HFFc6 (cell line): ENCODE measurements around the gene TSPYL1. TPM values are rescaled to one million over a fixed set of nuclear protein-coding genes. Genes with fewer than 3 reads are reported as not detected.

Experiments
- DNase-seq: peaks from one replicate; pipeline ENCODE4 v3.0.0-alpha.2; 2018
- H3K27ac Mint-ChIP-seq: 2 replicates; pipeline ENCODE4 v1.8.0; 2020; ENCODE audit warnings: mild to moderate bottlenecking, mixed read lengths
- H3K27me3 Mint-ChIP-seq: 2 replicates; pipeline ENCODE4 v1.8.0; 2021; ENCODE audit warnings: mild to moderate bottlenecking, moderate library complexity, mixed read lengths; ENCODE audit not compliant: insufficient read depth
- H3K36me3 Mint-ChIP-seq: 2 replicates; pipeline ENCODE4 v1.8.0; 2021; ENCODE audit warnings: low read depth, mixed read lengths
- H3K4me1 Mint-ChIP-seq: 2 replicates; pipeline ENCODE4 v1.8.0; 2020; ENCODE audit warnings: low read depth, mixed read lengths
- H3K4me3 Mint-ChIP-seq: 2 replicates; pipeline ENCODE4 v1.8.0; 2020; ENCODE audit warnings: mild to moderate bottlenecking, moderate library complexity, mixed read lengths
- H3K9me3 Mint-ChIP-seq: 2 replicates; pipeline ENCODE4 v1.8.0; 2020; ENCODE audit warnings: mild to moderate bottlenecking, mixed read lengths
- total RNA-seq, 6 experiments: library from RNA; stranded (reverse); fragmentation: NEBNext Ultra II Directional; extraction: Animal tissue kit (Norgen Biotek cat#: 25700); gene quantifications; 2 replicates in 1 of 6; 3 replicates in 5 of 6; pipeline ENCODE4 v1.2.3, GENCODE V29; 2021
- TF ChIP-seq, protein P1 (sequence below): fragments of 200-600 bp; sonication (generic); IDR thresholded peaks from 2 replicates; pipeline ENCODE4 v1.5.0; 2021; ENCODE audit warnings: antibody characterized with exemption, mild to moderate bottlenecking

The TSPYL1 gene
- total RNA-seq, 6 experiments from 2014 or later = 106 to 132 (median 114) TPM

DNA sequence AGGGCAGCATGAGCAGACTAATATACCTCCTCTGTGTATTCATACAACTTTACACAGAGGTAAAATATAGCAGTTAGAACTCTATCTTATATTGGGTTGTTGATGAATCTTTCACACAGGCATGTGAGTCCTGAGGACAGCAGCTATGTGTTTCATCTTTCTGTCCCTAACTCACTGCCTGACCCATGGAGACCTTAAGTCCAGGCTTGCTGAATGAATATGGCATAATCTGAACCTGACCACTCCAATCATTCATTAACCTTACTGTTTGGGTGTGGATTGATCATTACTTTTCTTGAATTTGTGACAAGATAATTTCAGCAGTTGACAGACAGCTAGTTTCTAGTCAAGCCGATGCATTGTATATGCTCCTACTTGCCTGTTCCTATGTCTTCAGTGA, 27.3 kb upstream of the TSPYL1 start:
- H3K4me3 Mint-ChIP-seq = no peak overlapping the region
- TF ChIP-seq, protein P1, sequence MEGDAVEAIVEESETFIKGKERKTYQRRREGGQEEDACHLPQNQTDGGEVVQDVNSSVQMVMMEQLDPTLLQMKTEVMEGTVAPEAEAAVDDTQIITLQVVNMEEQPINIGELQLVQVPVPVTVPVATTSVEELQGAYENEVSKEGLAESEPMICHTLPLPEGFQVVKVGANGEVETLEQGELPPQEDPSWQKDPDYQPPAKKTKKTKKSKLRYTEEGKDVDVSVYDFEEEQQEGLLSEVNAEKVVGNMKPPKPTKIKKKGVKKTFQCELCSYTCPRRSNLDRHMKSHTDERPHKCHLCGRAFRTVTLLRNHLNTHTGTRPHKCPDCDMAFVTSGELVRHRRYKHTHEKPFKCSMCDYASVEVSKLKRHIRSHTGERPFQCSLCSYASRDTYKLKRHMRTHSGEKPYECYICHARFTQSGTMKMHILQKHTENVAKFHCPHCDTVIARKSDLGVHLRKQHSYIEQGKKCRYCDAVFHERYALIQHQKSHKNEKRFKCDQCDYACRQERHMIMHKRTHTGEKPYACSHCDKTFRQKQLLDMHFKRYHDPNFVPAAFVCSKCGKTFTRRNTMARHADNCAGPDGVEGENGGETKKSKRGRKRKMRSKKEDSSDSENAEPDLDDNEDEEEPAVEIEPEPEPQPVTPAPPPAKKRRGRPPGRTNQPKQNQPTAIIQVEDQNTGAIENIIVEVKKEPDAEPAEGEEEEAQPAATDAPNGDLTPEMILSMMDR = no peak
- H3K27me3 Mint-ChIP-seq = no peaks in the 10 kb centered on the region
- H3K4me1 Mint-ChIP-seq = no peaks in the 10 kb centered on the region
- no peak for DNase-seq
- H3K9me3 Mint-ChIP-seq = no peaks in the 10 kb centered on the region
- no peak overlapping the region for H3K27ac Mint-ChIP-seq
- peaks cover 9% of the 10 kb centered on the region for H3K36me3 Mint-ChIP-seq

- no peak for DNase-seq
- 0 out of 2 replicates have a peak, but pooled peaks cover 5% of the 10 kb centered on the region for H3K4me1 Mint-ChIP-seq
- H3K27ac Mint-ChIP-seq = no peak overlapping the region
- H3K9me3 Mint-ChIP-seq = no peaks in the 10 kb centered on the region
- TF ChIP-seq, protein P1 = no peak
- H3K27me3 Mint-ChIP-seq = no peaks in the 10 kb centered on the region
- H3K4me3 Mint-ChIP-seq = no peak overlapping the region
- H3K36me3 Mint-ChIP-seq = no peaks in the 10 kb centered on the region
These were observed 24.9 kb upstream of the TSPYL1 start for GRCh38 chr6:116304538-116305097.

- no peak for DNase-seq
- no peak overlapping the region for H3K27ac Mint-ChIP-seq
- TF ChIP-seq, protein P1 = no peak
- 0 out of 2 replicates have a peak, but pooled peaks cover 5% of the 10 kb centered on the region for H3K4me1 Mint-ChIP-seq
- H3K27me3 Mint-ChIP-seq = no peaks in the 10 kb centered on the region
- peaks cover 6% of the 10 kb centered on the region; the same call in 1 of the 2 replicates for H3K36me3 Mint-ChIP-seq
- H3K4me3 Mint-ChIP-seq = no peak overlapping the region
- peaks cover 5% of the 10 kb centered on the region for H3K9me3 Mint-ChIP-seq
These were observed 21.4 kb upstream of the TSPYL1 start for GRCh38 chr6:116301104-116301503.

DNA sequence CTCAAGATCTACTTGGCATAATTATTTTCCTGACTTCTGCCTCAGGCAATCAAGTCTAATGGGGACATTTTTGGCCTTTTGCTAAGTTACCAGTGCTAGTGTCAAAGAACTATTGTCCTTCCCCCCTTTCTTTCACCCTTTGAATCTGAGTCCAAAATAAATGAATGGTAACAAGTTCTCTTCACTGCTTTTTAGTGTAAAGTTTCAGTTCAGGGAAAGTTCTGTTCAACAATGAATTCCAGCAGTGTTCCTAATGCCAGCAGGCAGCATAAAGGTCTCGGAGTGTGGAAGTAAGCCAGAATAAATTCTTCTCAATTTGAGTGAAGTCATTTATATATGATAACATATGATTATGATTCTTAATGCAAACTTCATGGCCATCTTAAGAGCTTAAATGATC, 20.8 kb upstream of the TSPYL1 start:
- H3K27ac Mint-ChIP-seq = no peak overlapping the region
- H3K4me3 Mint-ChIP-seq = no peak overlapping the region
- no peaks in the 10 kb centered on the region for H3K27me3 Mint-ChIP-seq
- TF ChIP-seq, protein P1 = no peak
- peaks cover 6% of the 10 kb centered on the region; the same call in 1 of the 2 replicates for H3K36me3 Mint-ChIP-seq
- DNase-seq = no peak
- peaks cover 5% of the 10 kb centered on the region for H3K9me3 Mint-ChIP-seq
- H3K4me1 Mint-ChIP-seq = 0 out of 2 replicates have a peak, but pooled peaks cover 5% of the 10 kb centered on the region

- peaks cover 5% of the 10 kb centered on the region for H3K9me3 Mint-ChIP-seq
- no peaks in the 10 kb centered on the region for H3K27me3 Mint-ChIP-seq
- H3K4me1 Mint-ChIP-seq = 0 out of 2 replicates have a peak, but pooled peaks cover 5% of the 10 kb centered on the region
These were observed 19.2 kb upstream of the TSPYL1 start for GRCh38 chr6:116298973-116299372.

More at GRCh38 chr6:116298973-116299372, 19.2 kb upstream of the TSPYL1 start:
- Mint-ChIP-seq H3K36me3 (peaks cover 6% of the 10 kb centered on the region; the same call in 1 of the 2 replicates), H3K27ac (no peak overlapping the region), H3K4me3 (no peak overlapping the region)
- no peak for DNase-seq
- TF ChIP-seq, protein P1 = no peak
